Nucleus accumbens (tissue), 56 donors: Measurements from ENCODE around the gene NUCB2.
"Not testable (repeated sequence)": the region's sequence is repeated elsewhere in the genome, so short reads cannot be mapped to it uniquely, and the experiment has no call there.

Experiments used
- DNase-seq, 56 donors: peaks; one replicate each; lab custom pipeline; 2025; lab: John Stamatoyannopoulos, UW

NUCB2 gene

DNA sequence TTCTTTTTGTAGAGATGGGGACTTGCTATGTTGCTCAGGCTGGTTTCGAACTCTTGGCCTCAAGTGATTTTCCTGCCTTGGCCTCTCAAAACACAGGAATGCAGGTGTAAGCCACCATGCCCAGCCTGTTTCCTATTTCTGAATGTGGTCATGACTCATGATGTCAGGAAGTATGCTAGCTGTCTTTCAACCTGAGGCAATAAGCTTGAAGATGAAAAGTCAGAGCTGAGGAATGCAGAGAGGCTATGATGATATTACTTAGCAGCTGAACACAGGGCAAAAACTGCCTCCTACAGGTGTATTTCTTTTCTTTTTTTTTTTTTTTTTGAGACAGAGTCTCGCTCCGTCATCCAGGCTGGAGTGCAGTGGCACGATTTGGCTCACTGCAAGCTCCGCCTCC, 9.0 kb upstream of the NUCB2 start:
- DNase-seq, result no peak

DNA sequence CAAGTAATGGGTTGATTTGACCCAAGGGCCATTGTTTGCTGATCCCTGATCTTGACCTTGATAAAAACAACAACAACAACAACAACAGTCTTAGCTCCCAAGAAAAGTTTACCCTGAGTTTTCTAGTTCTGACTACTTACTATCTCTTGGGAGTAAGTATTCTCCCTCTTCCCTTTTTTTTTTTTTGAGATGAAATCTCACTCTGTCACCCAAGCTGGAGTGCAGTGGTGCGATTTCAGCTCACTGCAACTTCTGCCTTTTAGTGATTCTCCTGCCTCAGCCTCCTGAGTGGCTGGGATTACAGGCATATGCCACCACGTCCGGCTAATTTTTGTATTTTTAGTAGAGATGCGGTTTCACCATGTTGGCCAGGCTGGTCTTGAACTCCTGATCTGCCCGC, 8.0 kb upstream of the NUCB2 start:
- not testable (repeated sequence) for DNase-seq

DNA sequence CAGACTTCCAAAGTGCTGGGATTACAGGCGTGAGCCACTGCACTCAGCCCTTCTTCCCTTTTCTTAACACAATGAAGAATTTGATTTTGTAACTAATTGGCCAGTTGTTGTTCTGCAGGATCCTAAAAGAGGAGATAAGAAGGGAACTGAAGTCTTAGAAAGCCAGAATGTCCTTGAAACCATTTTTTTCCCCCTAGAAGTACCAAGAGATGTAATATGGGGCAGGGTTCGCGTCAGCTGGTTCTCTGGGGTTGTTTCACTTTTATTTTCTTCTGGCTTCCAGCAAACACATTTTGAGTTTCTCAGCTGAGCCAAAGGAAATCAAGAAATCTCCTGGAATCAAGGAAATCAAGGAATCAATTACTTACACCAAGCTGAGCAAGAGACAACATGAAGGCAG, 7.6 kb upstream of the NUCB2 start:
- no peak for DNase-seq

DNA sequence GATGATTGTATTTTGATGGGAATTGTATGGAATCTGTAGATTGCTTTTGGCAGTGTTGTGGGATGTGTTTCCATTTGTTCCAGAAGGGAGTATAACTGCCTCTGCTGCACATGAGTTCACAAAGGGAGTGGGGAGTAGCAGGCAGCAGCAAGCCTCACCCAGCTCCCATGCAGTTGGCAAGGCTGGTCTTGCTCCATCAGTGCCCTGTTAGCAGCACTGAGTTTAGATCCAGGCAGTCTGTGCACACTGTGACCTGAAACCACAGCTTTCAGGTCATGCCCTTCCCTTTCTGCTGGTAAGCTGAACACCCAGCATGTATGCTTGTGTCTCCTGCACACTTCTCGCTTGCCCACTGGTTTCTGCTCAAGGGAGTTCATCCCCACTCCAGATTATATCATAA, 3.7 kb upstream of the NUCB2 start:
- no peak for DNase-seq

DNA sequence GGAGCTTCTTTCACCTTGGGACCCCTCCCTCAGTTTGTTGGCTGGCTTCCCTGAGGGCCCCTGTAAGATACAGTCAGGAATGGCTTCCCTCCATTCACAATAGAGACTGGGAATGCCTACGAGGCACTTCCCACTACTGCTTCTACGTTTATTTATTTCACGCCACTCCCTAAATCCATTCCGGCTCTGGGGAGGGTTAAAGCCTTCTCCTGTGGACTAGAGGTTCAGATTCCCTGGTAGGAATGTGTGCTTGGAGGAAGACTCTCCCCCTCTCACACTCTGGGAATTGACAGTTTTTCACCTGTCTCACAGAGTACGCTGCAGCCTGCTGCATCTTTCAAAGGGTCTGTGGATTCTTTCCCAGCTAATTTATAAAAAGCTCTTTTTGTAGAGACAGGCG, 3.3 kb upstream of the NUCB2 start:
- DNase-seq, result no peak

DNA sequence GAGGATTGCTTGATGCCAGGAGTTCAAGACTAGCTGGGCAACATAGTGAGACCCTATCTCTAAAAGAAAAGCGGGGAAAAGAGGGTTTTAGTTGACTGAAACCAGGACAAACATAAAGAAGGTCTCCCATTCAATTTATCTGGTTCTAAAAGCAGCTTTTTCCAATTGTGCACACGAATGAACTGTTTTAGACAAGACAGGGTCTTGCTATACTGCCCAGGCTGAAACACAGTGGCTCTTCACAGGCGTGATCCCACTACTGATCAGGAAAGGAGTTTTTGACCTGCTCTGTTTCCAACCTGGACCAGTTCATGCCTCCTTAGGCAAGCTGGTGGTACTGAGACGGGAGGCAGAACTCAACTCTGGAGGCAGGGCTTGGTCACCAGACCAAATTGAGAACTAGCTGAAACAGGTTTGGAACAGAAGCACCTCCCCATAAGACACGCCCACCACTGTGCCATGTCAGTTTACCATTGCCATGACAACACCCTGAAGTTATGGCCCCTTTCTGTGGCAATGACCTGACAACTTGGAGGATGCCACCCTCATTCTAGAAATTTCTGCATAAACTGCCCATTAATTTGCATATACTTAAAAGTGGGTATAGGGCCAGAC, 2.8 kb upstream of the NUCB2 start:
- no peak for DNase-seq

DNA sequence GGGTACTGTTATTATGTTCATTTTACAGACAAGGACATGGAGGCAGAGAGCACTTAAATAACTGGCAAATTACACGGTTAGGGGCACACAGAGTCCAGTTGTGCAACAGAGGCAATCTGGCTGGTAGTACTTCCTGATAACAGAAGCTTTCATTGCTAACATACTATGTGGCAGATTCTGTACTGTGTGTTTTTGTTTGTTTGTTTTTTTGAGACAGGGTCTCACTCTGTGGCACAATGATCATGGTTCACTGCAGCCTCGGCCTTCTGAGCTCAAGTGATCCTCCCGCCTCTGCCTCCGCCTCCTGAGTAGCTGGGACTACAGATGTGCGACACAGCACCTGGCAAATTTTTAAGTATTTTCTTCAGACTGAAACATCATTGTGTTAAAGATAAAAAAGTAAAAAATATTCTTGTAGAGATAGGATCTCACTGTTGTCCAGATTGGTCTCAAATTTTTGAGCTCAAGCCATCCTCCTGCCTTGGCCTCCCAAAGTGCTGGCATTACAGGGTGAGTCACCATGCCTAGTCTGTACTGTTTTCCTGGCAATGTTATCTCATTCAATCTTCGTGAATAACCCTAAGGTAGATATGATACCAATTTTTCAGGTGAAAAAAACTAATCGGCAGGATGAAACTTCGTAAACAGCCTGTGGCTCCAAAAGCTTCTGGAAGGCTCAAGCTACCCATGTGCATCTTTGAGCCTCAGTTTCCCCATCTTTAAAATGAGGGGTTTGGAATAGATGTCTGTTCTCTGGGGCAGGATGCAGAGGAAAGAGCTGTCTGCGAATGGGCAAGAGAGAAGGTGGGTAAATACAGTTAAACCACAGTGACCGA, 921 bp upstream of the NUCB2 start:
- DNase-seq, result no peak

DNA sequence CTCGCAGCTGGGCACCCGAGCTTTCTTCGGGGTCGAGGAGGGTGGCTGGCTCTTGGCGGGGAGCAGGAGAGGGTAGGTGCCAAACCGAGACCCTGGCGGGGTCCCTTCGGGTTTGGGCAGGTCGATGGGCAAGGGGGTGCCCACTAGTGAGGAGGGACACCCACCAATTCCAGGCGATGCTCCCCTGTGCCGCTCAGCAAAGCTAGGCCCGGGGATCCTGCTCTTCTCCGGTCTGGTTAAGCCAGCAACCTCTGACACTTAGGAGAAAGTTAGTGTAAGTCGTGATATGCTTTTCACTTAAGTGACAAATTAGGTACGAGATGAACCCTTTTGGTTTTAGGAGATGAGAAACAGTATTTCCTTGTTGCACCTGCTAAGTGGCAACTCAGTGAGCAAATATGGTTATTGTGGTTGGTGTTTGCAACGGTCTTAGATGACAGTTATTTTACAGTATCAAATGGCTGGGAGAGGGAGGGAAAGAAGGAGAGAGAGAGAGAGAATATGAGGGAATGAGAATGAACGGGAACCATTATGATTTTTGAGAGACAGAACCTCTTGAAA, 565 bp downstream of the NUCB2 start:
- DNase-seq, result peak in 7 of 56 donors; percentile 34 to 74 (median 39)

DNA sequence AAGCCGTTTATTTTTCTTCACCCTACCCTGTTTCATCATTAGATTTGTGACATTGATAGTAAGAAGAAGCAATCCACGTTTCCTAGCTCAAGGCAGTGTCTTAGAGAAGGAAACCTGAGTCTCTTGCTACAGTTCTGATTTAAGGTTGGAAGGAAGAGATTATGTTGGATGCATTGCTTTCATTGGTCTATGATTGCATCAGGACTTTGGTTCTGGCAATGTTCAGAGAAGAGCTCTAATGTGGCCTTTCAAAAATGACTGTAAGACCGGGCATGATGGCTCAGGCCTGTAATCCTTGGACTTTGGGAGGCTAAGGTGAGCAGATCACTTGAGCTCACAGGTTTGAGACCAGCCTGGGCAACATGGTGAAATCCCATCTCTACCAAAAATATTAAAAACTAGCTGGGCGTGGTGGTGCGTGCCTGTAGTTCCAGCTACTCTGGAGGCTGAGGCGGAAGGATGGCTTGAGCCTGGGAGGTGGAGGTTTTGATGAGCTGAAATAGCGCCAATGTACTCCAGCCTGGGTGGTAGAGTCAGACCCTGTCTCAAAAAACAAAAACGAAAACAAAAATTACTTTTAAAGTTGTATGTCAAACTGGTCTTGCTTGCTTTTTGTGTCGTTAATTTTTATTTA, 4.1 kb downstream of the NUCB2 start:
- DNase-seq, result no peak

DNA sequence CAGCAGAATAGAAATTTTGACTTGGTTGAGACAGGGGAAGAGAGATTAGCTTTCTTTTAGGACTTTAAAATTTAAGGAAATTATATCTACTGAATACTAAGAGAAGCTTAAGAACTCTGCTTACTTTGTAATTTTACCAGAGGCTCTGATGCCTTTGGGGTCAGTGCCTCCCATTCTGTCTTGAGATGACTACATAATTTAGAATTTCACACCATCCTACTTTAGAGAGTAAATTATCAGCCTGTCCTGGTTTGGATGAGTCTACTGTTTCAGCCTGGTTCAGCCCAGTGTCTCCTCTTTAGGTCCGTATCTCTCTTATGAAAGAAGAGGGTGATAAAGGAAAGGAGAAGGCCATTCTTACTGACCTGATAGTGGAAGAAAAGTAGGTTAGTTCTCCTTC, 9.8 kb downstream of the NUCB2 start:
- DNase-seq, result no peak

DNA sequence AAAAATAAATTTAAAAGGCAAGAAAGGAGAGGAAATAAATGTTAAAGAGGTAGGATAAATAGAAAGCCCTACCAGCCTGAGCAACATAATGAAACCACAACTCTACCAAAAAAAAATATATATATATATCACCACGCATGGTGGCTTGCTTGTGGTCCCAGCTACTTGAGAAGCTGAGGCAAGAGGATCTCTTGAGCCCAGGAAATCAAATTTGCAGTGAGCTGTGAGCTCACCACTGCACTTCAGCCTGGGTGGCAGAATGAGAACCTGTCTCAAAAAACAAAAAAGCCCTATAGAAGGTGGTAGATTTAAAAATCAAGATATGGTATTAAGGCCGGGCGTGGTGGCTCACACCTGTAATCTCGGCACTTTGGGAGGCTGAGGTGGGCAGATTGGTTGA, 10.5 kb downstream of the NUCB2 start:
- no peak for DNase-seq

DNA sequence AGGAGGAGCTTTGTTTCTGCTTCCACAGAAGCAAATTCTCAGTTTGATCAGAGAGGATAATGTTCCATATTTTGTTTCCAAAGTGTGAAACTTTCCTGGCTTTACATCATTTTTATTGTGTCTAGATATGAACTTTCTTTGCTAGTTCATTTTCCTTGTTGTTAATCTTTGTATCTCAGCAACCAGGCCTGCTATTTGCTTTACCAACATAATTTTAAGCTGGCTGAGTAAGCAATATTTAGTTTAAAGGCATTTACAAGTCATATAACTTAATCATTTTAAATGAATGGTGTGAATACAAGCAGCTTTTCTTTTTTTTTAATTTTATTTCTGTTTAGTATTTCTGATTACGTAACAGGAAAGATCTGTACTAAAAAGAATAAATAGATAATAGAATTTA, 15.2 kb downstream of the NUCB2 start:
- DNase-seq, result no peak

DNA sequence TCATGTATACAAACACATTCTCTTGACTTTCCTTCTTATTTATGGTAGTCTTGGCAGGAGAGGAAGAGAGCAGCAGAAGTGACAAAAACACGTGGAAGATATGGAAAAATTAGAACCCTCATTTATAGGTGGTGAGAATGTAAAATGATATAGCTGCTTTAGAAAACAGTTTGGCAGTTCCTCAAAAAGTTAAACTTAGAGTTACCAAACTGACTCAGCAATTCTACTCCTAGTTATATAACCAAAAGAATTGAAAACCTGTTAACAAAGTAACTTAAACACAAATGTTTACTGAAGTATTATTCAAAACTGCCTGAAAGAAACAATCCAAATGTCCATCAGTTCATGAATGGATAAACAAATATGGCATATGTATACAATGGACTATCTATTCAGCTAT, 16.8 kb downstream of the NUCB2 start:
- DNase-seq, result no peak

DNA sequence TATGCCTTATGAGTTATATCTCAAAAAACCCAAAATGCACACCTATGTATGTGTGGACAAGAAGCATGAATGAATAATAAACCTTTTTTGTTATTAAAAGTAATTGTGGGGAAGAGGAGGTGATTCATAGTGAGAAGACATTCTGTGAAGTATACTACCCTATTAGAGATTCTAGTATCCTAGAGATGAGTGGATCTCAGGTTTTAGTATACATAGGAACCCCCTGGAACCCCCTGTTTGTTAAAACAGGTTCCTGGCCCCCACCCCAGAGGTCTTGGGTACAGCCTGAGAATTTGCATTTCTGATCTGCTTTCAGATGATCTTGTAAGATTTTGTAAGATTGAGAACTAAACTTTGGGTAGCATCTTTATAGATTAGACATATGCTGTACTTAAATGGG, 17.5 kb downstream of the NUCB2 start:
- no peak for DNase-seq

DNA sequence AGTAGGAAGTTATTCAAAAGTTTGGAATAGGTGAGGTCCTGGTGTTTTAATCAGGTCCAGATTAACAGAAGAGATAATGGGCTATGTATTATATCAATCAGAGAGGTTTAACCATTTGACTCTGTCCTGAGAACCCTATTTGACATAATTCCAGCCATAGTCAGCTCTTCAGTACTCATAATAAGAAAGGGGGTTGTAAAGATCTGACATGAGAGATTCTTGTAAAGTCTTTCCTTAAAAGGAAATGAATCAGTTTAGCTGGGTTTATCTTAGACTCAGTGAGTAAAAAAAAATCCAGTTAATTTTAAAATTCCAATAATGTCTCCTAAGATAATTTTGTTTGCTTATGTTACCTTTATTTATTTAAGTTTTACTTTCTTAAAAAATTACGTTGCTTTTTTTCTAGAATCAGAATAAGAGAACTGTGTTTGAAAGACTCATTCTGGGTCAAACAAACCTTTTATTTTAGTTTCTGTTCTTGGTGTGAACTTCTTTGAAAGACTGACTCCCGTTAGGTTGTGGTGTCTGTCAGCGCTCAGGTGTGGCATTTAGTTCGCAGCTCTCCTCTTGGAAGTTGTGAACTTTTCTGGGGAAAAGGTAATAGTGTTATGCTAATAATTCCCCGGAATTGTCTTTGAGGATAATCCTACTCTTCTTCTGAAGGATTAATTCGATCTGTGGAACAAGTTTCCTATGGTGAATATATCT, 20.5 kb downstream of the NUCB2 start:
- no peak for DNase-seq

DNA sequence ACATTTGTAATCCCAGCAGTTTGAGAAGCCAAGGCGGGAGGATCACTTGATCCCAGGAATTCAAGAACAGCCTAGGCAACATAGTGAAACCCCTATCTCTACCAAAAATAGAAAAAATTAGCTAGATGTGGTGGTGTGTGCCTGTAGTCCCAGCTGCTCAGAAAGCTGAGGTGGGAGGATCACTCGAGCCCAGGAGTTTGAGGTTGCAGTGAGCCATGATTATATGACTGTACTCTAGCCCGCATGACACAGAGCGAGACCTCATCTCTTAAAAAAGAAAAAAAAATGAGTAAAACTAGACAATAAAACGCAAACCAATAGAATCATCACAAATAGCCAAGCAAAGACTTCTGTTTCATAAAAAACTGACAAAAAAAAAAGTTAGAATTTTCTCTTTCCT, 21.8 kb downstream of the NUCB2 start:
- DNase-seq, result no peak

DNA sequence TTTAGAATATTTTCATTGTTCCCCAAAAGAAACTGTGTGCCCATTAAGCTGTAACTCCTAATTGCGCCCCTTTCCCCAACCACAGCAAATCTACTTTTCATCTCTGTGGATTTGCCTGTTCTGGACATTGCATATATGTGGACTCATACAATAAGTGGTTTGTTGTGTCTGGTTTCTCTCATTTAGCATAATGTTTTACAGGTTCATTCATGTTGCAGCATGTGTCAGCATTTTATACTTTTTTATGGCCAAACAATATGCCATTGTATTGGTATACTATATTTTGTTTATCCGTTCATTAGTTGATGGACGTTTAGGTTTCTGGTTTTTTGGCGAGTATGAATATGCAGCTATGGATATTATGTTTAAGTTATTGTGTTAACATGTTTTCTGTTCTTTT, 23.8 kb downstream of the NUCB2 start:
- DNase-seq, result no peak

DNA sequence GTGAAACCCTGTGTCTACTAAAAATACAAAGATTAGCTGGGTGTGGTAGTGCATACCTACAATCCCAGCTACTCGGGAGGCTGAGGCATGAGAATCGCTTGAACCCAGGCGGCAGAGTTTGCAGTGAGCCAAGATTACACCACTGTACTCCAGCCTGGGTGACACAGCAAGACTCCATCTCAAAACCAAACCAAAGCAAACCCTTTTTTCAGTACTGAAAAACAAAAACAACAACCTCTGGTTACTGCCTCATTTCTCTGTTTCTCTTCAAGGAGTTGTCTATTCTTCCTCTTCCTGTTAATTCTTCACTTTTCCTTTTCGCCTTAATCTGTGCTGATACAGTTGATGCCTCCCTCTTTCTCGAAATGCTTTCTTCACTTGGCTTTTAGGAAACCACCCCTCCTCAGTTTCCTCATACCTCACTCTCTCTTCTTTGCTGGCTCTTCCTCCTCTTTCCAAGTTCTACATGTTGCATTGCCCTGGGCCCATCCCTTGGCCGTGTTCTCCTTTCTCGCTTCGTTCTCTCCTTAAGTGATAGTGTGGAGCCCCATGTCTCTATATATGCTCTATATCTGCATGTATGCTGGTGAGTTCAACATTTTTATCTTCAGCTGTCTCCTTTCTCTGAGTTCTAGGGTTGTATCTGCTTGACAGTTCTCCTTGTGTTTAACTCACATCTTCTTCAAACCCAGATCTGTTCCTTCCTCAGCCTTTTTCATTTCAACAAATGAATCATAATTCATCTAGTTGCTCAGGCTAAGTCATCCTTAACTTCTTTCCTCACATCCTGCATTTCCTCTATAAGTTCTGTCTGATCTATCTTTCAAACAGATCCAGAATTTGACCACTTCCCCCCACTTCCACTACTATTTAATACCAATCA, 37.1 kb downstream of the NUCB2 start:
- no peak for DNase-seq

DNA sequence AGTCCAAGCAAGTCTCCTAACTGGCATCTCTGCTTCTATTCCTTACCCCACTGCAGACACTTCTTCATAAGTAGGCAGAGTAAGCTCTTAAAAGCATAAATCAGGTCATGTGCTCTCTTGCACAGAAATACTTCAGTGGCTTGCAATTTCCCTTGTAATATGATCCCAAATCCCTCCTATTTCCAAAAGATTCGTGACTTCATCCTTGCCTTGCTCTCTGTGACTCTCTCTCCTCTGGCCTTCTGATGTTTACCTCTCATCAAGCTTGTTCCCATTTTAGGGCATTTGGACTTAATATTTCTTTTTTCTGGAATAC, 37.7 kb downstream of the NUCB2 start:
- no peak for DNase-seq

DNA sequence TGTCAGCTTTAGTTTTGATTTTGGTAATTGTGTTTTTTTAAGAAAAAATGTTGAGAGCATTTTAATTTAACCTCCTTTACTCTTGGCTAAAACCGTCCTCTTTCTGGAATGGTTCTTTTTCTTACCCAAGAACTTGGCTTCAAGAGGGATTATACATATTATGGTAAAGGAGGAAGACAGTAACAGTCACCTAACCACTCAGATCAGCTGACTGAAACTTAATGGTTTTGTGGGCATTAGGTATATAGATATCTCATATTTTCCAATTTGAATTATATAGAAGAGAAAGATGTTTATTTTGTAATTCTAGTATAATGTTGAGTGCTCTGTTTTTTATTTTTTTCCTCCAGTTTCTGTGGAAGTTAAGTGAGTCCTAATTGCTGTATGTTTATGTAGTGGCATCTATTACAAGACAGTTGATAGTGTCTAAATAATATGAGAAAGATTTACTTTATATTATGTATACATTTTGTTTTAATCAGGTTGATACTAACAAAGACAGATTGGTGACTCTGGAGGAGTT, 38.4 kb downstream of the NUCB2 start:
- no peak for DNase-seq
